ENCODE data around the gene C9orf152.

- TF ChIP-seq ETV6 (conservative IDR thresholded peaks at IDR 0.05 in 1 of 2, IDR thresholded peaks at IDR 0.05 in 1 of 2; ENCODE audit: borderline replicate concordance in 1 of 2, low read depth in 1 of 2) (no peak), EP300 (IDR thresholded peaks at IDR 0.05; ENCODE audit: borderline replicate concordance in 1 of 2, control insufficient read depth in 1 of 2, low read depth in 2 of 2, low read length in 2 of 2) (no peak), USF2 (IDR thresholded peaks at IDR 0.05; ENCODE audit: borderline replicate concordance, low read depth, low read length) (no peak), RAD21 (IDR thresholded peaks at IDR 0.05; ENCODE audit: insufficient read depth, low read depth, low read length) (no peak), NFIC (IDR thresholded peaks at IDR 0.05; ENCODE audit: low read depth, low read length) (no peak), TBL1XR1 (IDR thresholded peaks at IDR 0.05; ENCODE audit: low read depth, low read length) (no peak), YY1 (IDR thresholded peaks at IDR 0.05; ENCODE audit: low read depth, low read length) (no peak)
These were observed 18.2 kb downstream of the C9orf152 start for GRCh38 chr9:110189559-110190320.

Measured in GM12878 (cell line).